DMS 273 treated with DMSO at 0.1 percent for 48 hours (cell line): ENCODE data around the gene CDRT4.

Source experiments
- DNase-seq: peaks from one replicate; lab custom pipeline; 2025; lab: John Stamatoyannopoulos, UW

Gene CDRT4

DNA sequence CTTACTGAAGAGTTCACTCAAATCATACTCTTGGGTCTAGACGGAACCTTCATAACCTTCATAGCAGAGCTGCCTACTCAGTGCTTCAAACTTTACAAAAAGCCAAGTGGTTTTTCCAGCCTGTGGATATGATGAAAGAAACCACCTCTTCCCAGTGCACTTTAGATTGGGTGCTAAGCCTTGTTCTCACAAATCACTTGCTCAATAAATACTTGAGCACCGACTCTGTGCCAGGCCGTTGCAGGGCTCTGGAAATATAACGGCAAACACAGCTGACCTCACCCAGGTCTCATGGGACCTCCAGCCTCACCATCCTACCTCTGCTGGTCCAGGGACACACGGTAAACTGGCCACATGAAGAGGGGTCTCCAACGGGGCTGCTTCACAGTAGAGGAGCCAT is 35.7 kb downstream of the CDRT4 start:
- DNase-seq: no peak

DNA sequence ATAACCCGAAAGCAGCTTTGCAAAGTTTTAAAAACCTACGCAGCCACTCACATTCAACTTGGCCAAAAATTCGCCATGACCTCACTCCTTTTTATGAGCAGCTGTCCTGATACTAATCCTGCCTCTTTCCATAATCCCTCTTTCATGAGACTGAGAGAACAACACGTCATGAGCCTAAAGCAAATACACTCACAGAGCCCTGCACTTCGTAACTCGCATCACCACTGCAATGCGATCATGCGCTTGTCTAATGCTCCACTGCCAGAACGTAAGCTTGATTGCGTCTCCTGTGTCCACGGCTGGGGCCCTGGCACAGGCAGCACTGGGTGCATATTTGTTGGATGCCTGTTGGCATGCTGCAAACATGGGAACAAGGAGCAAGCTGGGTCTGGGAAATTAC is 36.2 kb downstream of the CDRT4 start:
- DNase-seq: no peak

GRCh38 chr17:15424521-15424920 is 42.9 kb downstream of the CDRT4 start:
- DNase-seq: no peak

GRCh38 chr17:15422392-15422965 is 44.9 kb downstream of the CDRT4 start:
- DNase-seq: no peak

DNA sequence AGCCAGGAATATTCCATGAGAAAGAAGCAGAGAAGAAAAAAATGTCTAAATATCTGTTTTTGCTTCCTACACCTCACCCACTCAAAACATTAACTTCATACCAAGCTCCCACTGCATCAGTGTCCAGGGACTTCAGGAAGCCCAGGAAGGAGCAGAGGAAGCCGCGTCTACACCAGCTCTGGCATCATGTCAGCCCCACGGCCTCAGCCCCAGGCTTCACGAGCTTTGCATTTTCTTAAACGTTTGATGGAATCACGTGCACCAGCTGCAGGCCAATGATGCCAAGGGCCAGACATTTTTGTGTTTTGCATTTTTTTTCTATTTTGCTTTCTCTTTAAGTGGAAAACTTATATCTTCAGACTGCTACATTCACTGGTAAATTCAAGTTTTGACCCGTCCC is 48.6 kb downstream of the CDRT4 start:
- no peak for DNase-seq

- DNase-seq: no peak
Measured at GRCh38 chr17:15414532-15415306, 52.7 kb downstream of the CDRT4 start.

DNA sequence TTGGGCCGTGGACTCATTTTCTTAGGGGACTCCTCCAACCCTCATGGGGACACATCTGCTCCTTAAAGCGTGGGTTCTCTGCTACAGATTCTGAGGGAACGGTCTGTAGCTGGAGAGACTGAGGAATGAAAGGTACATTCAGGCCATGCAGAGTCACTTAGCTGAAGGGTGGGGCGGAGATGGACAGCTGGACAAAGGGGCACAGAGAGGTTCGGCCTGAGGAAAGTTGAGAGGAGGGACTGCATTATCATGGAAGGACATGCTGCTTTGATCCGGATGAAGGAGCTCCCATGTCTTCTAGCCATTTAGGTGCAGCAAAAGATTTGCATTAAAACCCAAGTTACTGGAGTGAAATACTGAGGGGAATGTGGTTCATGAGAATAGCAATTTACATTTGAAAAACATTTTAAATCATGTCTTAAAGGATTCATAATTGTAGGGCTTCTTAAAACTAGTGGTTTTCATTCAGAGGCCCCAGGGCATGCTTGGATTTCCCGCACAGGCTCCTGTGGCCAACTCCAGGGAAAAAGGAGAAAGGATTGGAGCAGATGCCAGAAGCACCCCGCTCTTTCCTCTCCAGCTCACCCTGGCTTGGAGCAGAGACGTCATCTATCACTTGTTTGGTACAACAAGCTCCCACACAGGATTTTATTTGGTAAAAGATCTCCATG is 54.2 kb downstream of the CDRT4 start:
- no peak for DNase-seq

GRCh38 chr17:15412606-15413005 is 54.8 kb downstream of the CDRT4 start:
- DNase-seq: no peak

DNA sequence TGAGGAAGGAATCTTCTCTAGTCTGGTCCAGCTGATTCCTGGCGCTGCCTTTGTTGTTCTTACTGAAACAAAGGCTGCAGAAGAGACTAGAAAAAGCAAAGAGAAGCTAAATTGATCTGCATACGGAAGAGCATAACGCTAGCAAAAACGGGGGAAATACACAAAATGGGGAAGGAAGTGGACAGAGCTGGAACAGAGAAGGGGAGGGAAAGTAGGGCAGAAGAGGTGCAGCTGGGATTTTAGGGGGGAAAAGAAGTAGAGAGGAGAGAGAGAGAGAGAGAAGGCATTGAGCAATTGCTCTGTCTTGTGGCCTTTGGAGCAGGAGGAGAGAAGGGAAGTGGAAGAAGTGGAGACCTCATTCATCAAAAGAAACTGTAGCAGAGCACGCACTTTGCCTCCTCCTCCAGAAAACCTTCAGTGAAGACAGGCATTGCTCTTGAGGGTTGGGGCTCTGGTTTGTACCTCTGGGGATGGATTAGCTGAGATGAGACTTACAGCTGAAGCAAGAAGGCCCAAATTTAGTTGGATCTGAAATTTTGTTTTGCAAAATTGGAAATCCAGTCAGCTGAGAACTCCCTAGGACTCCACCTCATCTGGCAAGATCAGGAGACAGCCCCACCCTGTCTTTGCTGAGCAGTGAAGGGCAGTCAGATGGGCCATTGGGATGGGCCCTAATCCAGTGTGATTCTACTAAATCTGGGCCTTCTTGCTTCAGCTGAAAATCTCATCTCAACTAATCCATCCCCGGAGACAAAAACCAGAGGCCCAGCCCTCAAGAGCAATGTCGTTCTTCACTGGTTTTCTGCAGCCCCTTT is 55.8 kb downstream of the CDRT4 start:
- DNase-seq: no peak

DNA sequence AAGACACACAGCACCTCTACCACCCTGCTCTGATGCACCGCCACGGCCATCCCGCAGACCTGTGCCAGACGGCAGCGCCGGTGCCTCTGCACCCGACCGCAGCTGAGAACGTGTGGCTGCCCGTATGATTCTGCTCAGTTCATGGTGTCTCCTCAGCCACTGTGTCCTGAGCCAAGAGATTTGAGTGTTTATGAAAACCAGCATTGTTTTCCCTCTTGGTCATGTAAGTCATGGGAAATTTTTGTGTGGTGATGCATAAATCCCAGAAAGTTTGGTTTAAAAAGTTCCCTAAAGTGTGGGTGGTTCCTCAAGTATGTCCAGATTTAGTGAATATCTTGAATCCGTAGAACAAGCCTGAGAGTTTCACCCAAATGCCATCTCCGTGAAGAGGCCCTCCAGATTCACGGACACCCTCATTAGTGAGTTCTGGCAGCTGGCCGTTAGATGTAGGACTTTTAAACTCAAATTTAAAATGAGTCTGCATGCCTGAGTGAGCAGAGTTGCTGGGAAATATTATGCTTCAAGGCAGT is 57.6 kb downstream of the CDRT4 start:
- no peak for DNase-seq

DNA sequence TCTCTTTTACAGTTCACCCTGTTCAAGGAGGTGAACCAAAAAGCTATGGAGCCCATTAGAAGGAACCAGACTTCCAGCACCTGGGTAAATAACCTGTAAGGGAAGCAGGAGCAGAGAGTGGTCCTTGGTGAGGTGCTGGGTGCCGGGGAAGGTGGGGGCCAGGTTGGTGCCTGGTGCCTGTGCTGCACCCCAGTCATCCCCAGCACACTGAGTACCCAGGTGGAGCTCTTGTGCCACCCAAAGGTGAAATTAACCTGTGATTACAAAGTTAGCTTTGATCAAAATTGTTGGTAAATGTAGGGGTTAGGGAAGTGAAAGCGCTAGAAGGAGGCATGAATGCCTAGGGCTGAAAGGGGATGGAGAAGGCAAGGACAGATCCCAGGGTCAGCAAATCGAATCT is 58.6 kb downstream of the CDRT4 start:
- DNase-seq: no peak

GRCh38 chr17:15406081-15406480 is 61.3 kb downstream of the CDRT4 start:
- no peak for DNase-seq

GRCh38 chr17:15405058-15405415 is 62.4 kb downstream of the CDRT4 start:
- DNase-seq: no peak

GRCh38 chr17:15404106-15405057 is 63.0 kb downstream of the CDRT4 start:
- no peak for DNase-seq

DNA sequence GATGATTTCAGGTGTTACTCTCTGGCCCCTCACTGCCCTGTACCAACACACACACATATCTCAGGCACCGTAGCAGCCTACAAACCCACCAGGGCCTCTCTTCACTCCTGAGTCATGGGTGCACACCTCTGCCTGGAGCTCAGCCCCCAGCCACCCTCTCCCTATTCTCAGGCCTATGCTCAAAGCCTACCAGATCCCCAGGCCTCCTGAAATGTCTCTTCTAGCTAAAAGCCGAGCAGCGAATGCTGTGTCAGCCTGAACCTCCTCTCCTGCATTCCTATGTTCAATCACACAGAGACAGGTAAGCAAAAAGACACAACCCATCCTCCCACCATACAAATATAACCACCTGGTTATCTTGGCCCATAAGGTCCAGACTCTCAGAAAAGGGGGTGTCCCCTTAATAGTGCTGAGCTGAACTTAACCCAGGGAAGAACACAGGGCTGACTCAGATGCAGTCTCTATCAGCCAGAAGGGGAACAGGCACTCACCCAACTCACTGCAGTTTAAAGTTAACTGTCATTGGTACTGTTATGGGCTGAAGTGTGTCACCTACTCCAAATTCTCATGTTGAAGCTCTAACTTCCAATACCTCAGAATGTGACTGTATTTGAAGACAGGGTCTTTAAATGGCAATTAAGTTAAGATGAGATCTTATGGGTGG is 64.0 kb downstream of the CDRT4 start:
- no peak for DNase-seq

DNA sequence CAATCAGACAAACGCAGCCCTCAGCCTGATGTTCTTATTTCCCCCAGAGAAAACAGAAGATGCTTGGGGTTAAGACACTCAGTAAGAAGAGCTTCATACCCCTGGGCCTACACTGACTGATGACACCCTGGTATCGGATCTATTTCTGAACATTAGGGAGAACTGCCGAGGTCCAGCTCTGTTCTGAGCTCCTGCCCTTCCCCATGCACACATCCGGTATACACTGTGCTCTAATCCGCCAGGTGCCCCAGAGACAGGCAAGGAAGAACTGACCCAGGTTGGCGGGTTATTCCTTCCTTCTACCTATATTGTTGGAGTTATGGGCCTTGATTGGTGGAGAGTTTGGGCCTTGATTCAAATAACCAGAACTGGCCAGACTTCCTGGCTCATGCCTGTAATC is 68.0 kb downstream of the CDRT4 start:
- DNase-seq: no peak

GRCh38 chr17:15398736-15399331 is 68.6 kb downstream of the CDRT4 start:
- DNase-seq: no peak

- DNase-seq: no peak
Measured at GRCh38 chr17:15398291-15398690, 69.1 kb downstream of the CDRT4 start.

DNA sequence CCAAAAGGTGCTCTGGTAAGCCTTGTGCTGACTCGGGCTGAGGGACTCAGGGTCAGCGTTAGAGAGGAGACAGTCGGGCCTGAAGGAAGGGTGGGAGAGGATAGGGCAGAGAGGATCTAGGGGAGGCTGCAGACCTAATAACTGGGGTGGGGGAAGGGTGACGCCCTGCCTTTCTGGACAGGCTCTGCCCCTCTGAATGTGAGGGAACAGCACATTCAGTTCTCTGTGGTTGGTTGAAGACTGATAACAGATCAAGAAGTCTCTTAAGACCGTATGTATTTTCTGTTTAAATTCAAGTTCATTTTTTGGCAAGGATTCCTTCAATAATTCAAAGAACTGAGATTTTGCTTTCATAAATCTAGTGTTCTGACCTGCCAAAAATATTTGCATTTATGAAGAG is 69.8 kb downstream of the CDRT4 start:
- DNase-seq: no peak

- no peak for DNase-seq
Measured at GRCh38 chr17:15395091-15395490, 72.3 kb downstream of the CDRT4 start.
